ENCODE data around the gene SMIM29. TPM values are rescaled to one million over a fixed set of nuclear protein-coding genes. Genes with fewer than 3 reads are reported as not detected.
A peak's percentile ranks its signal among the peaks of the same experiment; 100 is the strongest.
"Not testable (repeated sequence)": the region's sequence is repeated elsewhere in the genome, so short reads cannot be mapped to it uniquely, and the experiment has no call there.

Gene SMIM29
- total RNA-seq, 6 experiments from 2014 or later, result 35.0 to 44.8 (median 36.9) TPM

DNA sequence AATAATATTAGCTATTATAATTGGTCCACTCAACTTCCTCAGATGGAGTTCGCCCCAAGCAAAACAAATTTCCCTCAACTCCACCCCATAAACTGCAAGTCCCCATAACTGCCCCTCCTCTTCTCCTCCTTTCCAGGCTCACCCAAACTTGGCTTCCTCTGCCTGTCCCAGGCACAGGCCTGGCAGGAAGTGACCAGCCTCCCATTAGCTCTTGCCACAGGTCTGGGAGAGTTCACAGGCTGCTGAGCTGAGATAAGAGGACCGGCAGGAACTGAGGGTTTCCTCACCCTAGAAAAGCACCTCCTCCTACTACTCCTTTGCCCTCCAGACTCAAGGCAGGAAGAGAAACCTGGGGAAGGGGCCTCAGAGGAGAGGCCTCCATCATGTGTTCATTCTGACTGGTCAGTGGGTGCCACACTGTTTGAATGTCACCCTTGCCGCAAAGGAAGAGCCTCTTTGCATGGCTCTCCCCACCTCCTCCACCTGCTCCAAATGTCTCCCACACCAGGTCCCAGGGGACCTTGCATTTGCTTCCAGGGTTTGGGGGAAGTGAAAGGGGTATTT lies 24.5 kb upstream of the SMIM29 start:
- DNase-seq, result no peak
- TF ChIP-seq, protein P1, sequence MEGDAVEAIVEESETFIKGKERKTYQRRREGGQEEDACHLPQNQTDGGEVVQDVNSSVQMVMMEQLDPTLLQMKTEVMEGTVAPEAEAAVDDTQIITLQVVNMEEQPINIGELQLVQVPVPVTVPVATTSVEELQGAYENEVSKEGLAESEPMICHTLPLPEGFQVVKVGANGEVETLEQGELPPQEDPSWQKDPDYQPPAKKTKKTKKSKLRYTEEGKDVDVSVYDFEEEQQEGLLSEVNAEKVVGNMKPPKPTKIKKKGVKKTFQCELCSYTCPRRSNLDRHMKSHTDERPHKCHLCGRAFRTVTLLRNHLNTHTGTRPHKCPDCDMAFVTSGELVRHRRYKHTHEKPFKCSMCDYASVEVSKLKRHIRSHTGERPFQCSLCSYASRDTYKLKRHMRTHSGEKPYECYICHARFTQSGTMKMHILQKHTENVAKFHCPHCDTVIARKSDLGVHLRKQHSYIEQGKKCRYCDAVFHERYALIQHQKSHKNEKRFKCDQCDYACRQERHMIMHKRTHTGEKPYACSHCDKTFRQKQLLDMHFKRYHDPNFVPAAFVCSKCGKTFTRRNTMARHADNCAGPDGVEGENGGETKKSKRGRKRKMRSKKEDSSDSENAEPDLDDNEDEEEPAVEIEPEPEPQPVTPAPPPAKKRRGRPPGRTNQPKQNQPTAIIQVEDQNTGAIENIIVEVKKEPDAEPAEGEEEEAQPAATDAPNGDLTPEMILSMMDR (IDR thresholded peaks at IDR 0.05), result no peak
- Mint-ChIP-seq H3K27me3 (ENCODE audit: insufficient read depth) (no peaks in the 10 kb centered on the region; the same call in 1 of the 2 replicates), H3K27ac (no peak overlapping the region), H3K36me3 (ENCODE audit: low read depth) (peaks cover under 1% of the 10 kb centered on the region; the same call in 1 of the 2 replicates), H3K4me3 (no peak overlapping the region), H3K4me1 (ENCODE audit: low read depth) (no peaks in the 10 kb centered on the region), H3K9me3 (no peaks in the 10 kb centered on the region)

DNA sequence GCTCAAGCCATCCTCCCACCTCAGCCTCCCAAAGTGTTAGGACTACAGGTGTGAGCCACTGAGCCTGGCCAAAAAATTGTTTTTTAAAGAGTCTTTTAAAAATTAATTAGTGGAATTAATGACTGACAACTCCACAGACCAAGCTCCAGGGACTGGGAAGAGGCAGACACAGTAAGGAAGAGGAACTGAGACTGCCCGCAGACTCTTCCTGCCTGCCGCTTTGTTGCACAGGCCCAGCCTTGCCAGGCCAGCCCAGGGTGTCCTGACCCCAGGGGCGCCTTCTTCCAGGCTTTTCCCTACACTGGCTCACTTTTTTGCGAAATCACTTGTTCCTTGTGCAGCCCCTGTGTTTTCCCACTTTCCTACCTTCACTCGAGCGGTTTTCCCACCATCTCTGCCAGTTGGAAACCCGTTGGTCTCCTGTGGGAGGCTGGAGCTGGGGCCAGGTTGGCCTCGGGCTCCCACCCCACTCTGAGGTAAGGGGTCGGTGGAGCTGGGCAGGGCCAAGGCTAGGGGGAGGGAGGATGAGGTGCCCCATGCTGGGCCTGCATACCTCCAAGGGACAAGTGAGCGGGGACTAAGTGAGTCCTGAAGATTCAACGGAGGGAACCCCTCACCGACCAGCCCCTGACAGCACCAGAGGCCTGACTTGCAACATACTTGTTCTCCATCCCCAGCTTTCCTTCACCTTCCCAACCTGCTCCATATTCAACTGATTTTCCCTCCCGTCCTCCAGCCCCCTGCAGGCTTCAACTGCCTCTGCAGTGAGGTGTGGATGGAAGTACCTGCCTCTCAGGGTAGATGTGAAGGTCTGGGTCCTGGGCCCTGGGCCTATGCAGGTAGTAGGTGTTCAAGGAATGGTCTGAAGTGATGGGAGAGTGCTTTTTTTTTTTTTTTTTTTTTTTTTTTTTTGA lies 23.5 kb upstream of the SMIM29 start:
- DNase-seq, result no peak
- H3K9me3 Mint-ChIP-seq, result no peaks in the 10 kb centered on the region
- no peaks in the 10 kb centered on the region; the same call in 1 of the 2 replicates for H3K27me3 Mint-ChIP-seq (ENCODE audit: insufficient read depth)
- no peak overlapping the region for H3K4me3 Mint-ChIP-seq
- no peak overlapping the region for H3K27ac Mint-ChIP-seq
- no peaks in the 10 kb centered on the region for H3K4me1 Mint-ChIP-seq (ENCODE audit: low read depth)
- TF ChIP-seq, protein P1 (IDR thresholded peaks at IDR 0.05), result peak; percentile 25
- H3K36me3 Mint-ChIP-seq (ENCODE audit: low read depth), result no peaks in the 10 kb centered on the region

DNA sequence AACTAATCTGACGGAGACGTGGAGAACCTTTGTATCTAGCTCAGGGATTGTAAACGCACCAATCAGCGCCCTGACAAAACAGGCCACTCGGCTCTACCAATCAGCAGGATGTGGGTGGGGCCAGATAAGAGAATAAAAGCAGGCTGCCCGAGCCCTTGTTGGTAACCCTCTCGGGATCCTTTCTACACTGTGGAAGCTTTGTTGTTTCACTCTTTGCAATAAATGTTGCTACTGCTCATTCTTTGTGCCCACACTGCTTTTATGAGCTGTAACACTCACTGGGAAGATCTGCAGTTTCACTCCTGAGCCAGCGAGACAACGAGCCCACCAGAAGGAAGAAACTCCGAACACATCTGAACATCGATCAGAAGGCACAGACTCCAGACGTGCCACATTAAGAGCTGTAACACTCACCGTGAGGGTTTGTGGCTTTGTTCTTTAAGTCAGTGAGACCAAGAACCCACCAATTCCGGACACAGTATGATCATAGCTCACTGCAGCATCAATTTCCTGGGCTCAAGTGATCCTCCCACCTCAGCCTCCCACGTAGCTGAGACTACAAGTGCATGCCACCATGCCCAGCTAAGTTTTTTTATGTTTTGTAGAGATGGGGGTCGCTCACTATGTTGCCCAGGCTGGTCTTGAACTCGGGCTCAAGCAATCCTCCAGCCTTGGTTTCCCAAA lies 21.0 kb upstream of the SMIM29 start:
- H3K4me1 Mint-ChIP-seq (ENCODE audit: low read depth); H3K27me3 Mint-ChIP-seq (ENCODE audit: insufficient read depth); H3K4me3 Mint-ChIP-seq; DNase-seq; H3K27ac Mint-ChIP-seq; H3K9me3 Mint-ChIP-seq: not testable (repeated sequence)
- H3K36me3 Mint-ChIP-seq (ENCODE audit: low read depth), result peaks cover 15% of the 10 kb centered on the region

DNA sequence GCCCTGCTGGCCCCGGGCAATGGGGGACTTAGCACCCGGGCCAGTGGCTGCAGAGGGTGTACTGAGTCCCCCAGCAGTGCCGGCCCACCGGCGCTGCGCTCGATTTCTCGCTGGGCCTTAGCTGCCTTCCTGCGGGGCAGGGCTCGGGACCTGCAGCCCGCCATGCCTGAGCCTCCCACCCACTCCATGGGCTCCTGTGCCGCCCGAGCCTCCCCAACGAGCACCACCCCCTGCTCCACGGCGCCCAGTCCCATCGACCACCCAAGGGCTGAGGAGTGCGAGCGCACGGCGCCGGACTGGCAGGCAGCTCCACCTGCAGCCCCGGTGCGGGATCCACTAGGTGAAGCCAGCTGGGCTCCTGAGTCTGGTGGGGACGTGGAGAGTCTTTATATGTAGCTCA lies 20.3 kb upstream of the SMIM29 start:
- not testable (repeated sequence) for H3K4me1 Mint-ChIP-seq (ENCODE audit: low read depth); DNase-seq; H3K4me3 Mint-ChIP-seq; H3K27me3 Mint-ChIP-seq (ENCODE audit: insufficient read depth); H3K9me3 Mint-ChIP-seq; H3K27ac Mint-ChIP-seq
- peaks cover 21% of the 10 kb centered on the region for H3K36me3 Mint-ChIP-seq (ENCODE audit: low read depth)

DNA sequence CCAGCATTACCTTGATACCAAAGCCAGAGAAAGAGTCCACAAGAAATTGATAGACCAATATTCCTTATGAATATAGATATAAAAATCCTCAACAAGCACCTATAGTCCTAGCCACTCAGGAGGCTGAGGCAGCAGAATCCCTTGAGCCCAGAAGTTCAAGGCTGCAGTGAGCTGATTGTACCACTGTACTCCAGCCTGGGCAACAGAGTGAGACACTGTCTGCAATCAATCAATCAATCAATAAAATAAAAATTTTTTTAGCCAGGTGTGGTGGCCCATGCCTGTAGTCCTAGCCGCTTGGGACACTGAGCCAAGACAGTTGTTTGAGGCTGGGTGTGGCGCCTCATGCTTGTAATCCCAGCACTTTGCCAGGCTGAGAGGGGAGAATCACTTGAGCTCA lies 18.9 kb upstream of the SMIM29 start:
- TF ChIP-seq, protein P1 (IDR thresholded peaks at IDR 0.05), result no peak
- Mint-ChIP-seq H3K27ac (no peak overlapping the region), H3K4me1 (ENCODE audit: low read depth) (no peaks in the 10 kb centered on the region), H3K36me3 (ENCODE audit: low read depth) (peaks cover 33% of the 10 kb centered on the region), H3K4me3 (no peak overlapping the region), H3K9me3 (peaks cover 15% of the 10 kb centered on the region), H3K27me3 (ENCODE audit: insufficient read depth) (no peaks in the 10 kb centered on the region; the same call in 1 of the 2 replicates)
- DNase-seq, result no peak

DNA sequence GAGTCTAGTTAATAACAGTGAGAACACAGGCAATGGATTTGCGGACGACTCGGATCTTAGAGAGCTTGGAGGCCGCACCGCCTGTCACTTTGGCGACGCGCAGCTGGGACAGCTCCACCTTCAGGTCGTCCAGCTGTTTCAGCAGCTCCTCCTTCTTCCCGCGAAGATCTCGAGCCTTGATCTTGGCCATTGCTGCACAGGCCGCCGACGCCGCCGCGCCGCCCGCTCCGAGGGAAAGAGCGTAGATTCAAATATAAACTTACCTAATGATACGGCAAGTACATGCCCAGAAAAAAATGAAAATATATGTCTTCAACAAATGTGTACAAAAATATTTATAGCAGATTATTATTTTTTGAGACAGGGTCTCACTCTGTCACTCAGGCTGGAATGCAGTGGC lies 14.7 kb upstream of the SMIM29 start:
- not testable (repeated sequence) for H3K4me3 Mint-ChIP-seq; H3K27ac Mint-ChIP-seq; H3K27me3 Mint-ChIP-seq (ENCODE audit: insufficient read depth); H3K4me1 Mint-ChIP-seq (ENCODE audit: low read depth); DNase-seq
- Mint-ChIP-seq H3K36me3 (ENCODE audit: low read depth) (peaks cover 49% of the 10 kb centered on the region), H3K9me3 (peaks cover 17% of the 10 kb centered on the region)
